Uterus (tissue), 4 donors: ENCODE results near the gene DLG1. TPM values are rescaled to one million over a fixed set of nuclear protein-coding genes. Genes with fewer than 3 reads are reported as not detected.

ENCODE experiments used
- DNase-seq, 2 donors: peaks; one replicate each; pipeline ENCODE4 v3.0.0-alpha.2; 2019 to 2020
- H3K27ac ChIP-seq, 2 donors: fragments of 200-600 bp; sonication (generic); 1 replicate in 1 of 2; 2 replicates in 1 of 2; pipeline ENCODE4 v1.5.1; 2016 to 2018
- H3K27me3 ChIP-seq, 2 donors: fragments of 200-600 bp; sonication (generic); one replicate each; pipeline ENCODE4 v1.5.1; 2018 to 2019; ENCODE audit warnings: control low read depth in 1 of 2
- H3K36me3 ChIP-seq, 2 donors: fragments of 200-600 bp; sonication (generic); one replicate each; pipeline ENCODE4 v1.5.1; 2019; ENCODE audit warnings: control low read depth in 1 of 2
- H3K4me1 ChIP-seq, 2 donors: fragments of 200-600 bp; sonication (generic); one replicate each; pipeline ENCODE4 v1.5.1; 2018 to 2019; ENCODE audit warnings: control low read depth in 1 of 2
- H3K4me3 ChIP-seq, 2 donors: fragments of 200-600 bp; sonication (generic); 1 replicate in 1 of 2; 2 replicates in 1 of 2; pipeline ENCODE4 v1.5.1; 2018 to 2019; ENCODE audit warnings: mild to moderate bottlenecking in 1 of 2
- H3K9me3 ChIP-seq, 2 donors: fragments of 200-600 bp; sonication (generic); one replicate each; pipeline ENCODE4 v1.5.1; 2019; ENCODE audit warnings: control low read depth in 1 of 2
- CTCF ChIP-seq, 4 experiments: fragments of 200-600 bp in 2 of 4; fragments of 450-650 bp in 2 of 4; sonication (generic) in 2 of 4; IDR thresholded peaks; one replicate each; pipeline ENCODE4 v1.5.1; 2016 to 2019; ENCODE audit warnings: antibody characterized with exemption in 4 of 4, mild to moderate bottlenecking in 2 of 4, moderate library complexity in 1 of 4
- POLR2A ChIP-seq, 2 donors: fragments of 450-650 bp; IDR thresholded peaks; one replicate each; pipeline ENCODE4 v1.6.1; 2016; ENCODE audit warnings: antibody characterized with exemption in 2 of 2, mild to moderate bottlenecking in 1 of 2, moderate library complexity in 1 of 2
- intact Hi-C: fragments of 100-400 bp; cut with DNase I; formaldehyde crosslinking; loops from one replicate; pipeline ENCODE4 v1.15.1; 2023; ENCODE audit warnings: low total_unique reads
- total RNA-seq, 4 donors: library from RNA; depleted of rRNA in 3 of 4; stranded (reverse); fragments of >200 nt in 3 of 4; gene quantifications; one replicate each; pipeline versions ENCODE4 v1.1.0 to v1.2.4, GENCODE V29; 2014 to 2023
- donor health status: DM: yes; HTN: yes; CAD: no.

The DLG1 gene
- total RNA-seq, 4 donors from 2014 or later = 24.1 to 139 (median 82.9) TPM

GRCh38 chr3:197297476-197298340, 704 bp downstream of the DLG1 start:
- intact Hi-C loops = no loop called here
- Histone ChIP-seq H3K9me3 (no peaks in the 10 kb centered on the region), H3K27ac (peak overlapping the region; percentile 92 to 93), H3K27me3 (no peaks in the 10 kb centered on the region), H3K36me3 (no peaks in the 10 kb centered on the region), H3K4me1 (peaks cover 0 to 4% of the 10 kb centered on the region in 2 donors), H3K4me3 (peak overlapping the region; percentile 78 to 84)
- TF ChIP-seq CTCF (IDR thresholded peaks at IDR 0.05) (peak in 1 of 4 experiments; percentile 12), POLR2A (IDR thresholded peaks at IDR 0.05) (peak in 1 of 2 donors; percentile 20)
- DNase-seq = peak; percentile 82 to 87

GRCh38 chr3:197297002-197297401, 1.4 kb downstream of the DLG1 start:
- H3K27ac ChIP-seq = peak overlapping the region; percentile 92 to 93
- H3K27me3 ChIP-seq = no peaks in the 10 kb centered on the region
- H3K36me3 ChIP-seq = no peaks in the 10 kb centered on the region
- intact Hi-C loops = no loop called here
- H3K4me3 ChIP-seq = peak overlapping the region; percentile 78 to 84
- H3K4me1 ChIP-seq = peaks cover 0 to 4% of the 10 kb centered on the region in 2 donors
- no peak for TF ChIP-seq POLR2A (IDR thresholded peaks at IDR 0.05)
- no peak for TF ChIP-seq CTCF (IDR thresholded peaks at IDR 0.05)
- no peaks in the 10 kb centered on the region for H3K9me3 ChIP-seq
- DNase-seq = no peak

- Histone ChIP-seq H3K27ac (peak overlapping the region; percentile 92 to 93), H3K36me3 (no peaks in the 10 kb centered on the region), H3K9me3 (no peaks in the 10 kb centered on the region), H3K4me3 (peak overlapping the region in 1 of 2 donors; percentile 84), H3K27me3 (no peaks in the 10 kb centered on the region), H3K4me1 (peaks cover 0 to 4% of the 10 kb centered on the region in 2 donors)
- no peak for DNase-seq
- intact Hi-C loops = no loop called here
- TF ChIP-seq CTCF (IDR thresholded peaks at IDR 0.05) (no peak), POLR2A (IDR thresholded peaks at IDR 0.05) (no peak)
These were observed 1.9 kb downstream of the DLG1 start for GRCh38 chr3:197296545-197296944.

GRCh38 chr3:197295871-197296270, 2.5 kb downstream of the DLG1 start:
- Histone ChIP-seq H3K27ac (no peak overlapping the region), H3K27me3 (no peaks in the 10 kb centered on the region), H3K36me3 (no peaks in the 10 kb centered on the region), H3K4me1 (peaks cover 0 to 4% of the 10 kb centered on the region in 2 donors), H3K9me3 (no peaks in the 10 kb centered on the region), H3K4me3 (no peak overlapping the region)
- intact Hi-C loops = no loop called here
- no peak for DNase-seq
- no peak for TF ChIP-seq POLR2A (IDR thresholded peaks at IDR 0.05)
- no peak for TF ChIP-seq CTCF (IDR thresholded peaks at IDR 0.05)

GRCh38 chr3:197293605-197294237, 4.7 kb downstream of the DLG1 start:
- TF ChIP-seq CTCF (IDR thresholded peaks at IDR 0.05) (no peak), POLR2A (IDR thresholded peaks at IDR 0.05) (no peak)
- Histone ChIP-seq H3K27ac (no peak overlapping the region), H3K27me3 (no peaks in the 10 kb centered on the region), H3K4me1 (peaks cover 0 to 4% of the 10 kb centered on the region in 2 donors), H3K36me3 (no peaks in the 10 kb centered on the region), H3K9me3 (no peaks in the 10 kb centered on the region), H3K4me3 (no peak overlapping the region)
- DNase-seq = no peak
- intact Hi-C loops = no loop called here
